ENCODE data around the gene GPRC5D. TPM values are rescaled to one million over a fixed set of nuclear protein-coding genes. Genes with fewer than 3 reads are reported as not detected.

GPRC5D gene
- total and polyA plus RNA-seq, 9 of the 15 experiments (the other 6 are each of a cell fraction or from before 2014, with no cell fraction given), result 1.0 to 1.1 TPM; not detected in 7

DNA sequence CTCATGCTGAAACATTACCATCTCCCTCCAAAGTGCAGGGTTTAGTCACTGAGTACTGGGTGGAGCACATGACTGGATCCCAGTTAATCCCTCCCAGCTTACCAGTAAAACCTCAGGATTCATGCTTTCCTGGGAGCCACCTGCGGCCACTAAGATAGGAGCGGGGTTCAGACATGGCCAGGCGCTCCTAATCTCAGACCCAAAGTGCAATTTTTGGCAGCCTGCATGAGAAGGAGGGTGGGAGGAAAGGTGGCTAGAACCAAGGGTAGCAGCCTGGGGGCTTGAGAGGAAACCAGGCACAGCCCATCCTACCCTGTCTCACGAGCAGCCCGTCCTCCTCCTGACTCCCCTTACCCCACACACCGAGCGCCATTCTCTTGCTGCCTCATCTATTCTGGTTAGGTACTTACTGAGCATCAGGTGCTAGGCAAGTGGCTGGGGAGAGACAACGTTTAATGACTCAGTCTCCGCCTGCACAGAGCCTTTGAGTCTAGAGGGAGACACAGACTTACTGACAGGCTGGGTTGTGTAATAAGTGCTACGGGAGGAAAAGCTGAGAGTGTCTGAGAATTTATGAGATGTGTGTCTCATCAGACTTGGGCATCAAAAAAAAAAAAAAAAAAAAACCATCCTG lies 50.7 kb downstream of the GPRC5D start:
- BruUV-seq (replicated peaks), result no TSS peak
- H3K9me1 ChIP-seq (ENCODE audit: control insufficient read depth, insufficient read depth, low read length), result no peaks in the 10 kb centered on the region
- no peaks in the 10 kb centered on the region for H3K36me3 ChIP-seq (ENCODE audit: control insufficient read depth, insufficient read depth, low read length)
- no peak overlapping the region for H3K4me2 ChIP-seq (ENCODE audit: insufficient read depth, low read length)
- in situ Hi-C loops (cut with MboI) (no loop called here), intact Hi-C loops (cut with micrococcal nuclease) (no loop called here)
- no peaks in the 10 kb centered on the region for H3K4me1 ChIP-seq (replicated peaks in 1 of 2; ENCODE audit: control insufficient read depth in 2 of 2, insufficient read depth in 2 of 2, low read length in 2 of 2)
- 2% methylated on average over 9 of the region's 10 CpGs for WGBS (ENCODE audit: insufficient coverage, low coverage, missing lambda C conversion rate)
- no peak for FAIRE-seq
- H3K9me3 ChIP-seq (replicated peaks; ENCODE audit: control insufficient read depth, insufficient read depth, low read depth, low read length), result no peaks in the 10 kb centered on the region
- H3K27me3 ChIP-seq (ENCODE audit: control insufficient read depth in 2 of 2, insufficient read depth in 2 of 2, low read length in 2 of 2), result peaks cover 23 to 52% of the 10 kb centered on the region in 2 experiments
- ChIA-PET POLR2A (interaction anchor here (0.6 kb wide), 1 partner anchor 720 kb away, joined by 4 read pairs; no protein-coding TSS in a partner anchor), CTCF (ENCODE audit: low intra/inter-chr PET ratio) (no interaction called here)
- peak; percentile 63 for ATAC-seq
- no peak overlapping the region for H3K4me3 ChIP-seq
- H2AFZ ChIP-seq (ENCODE audit: low read depth, low read length), result no peak overlapping the region
- H4K20me1 ChIP-seq (replicated peaks; ENCODE audit: control insufficient read depth, insufficient read depth, low read length), result 0 out of 2 replicates have a peak, but pooled peaks cover 4% of the 10 kb centered on the region
- no peak for DNase-seq (ENCODE audit: extremely low read depth in 1 of 4, low spot score in 3 of 4)
- no peak overlapping the region for H3K9ac ChIP-seq (ENCODE audit: insufficient read depth in 1 of 2, low read depth in 2 of 2, low read length in 2 of 2)
- no peaks in the 10 kb centered on the region for H3K79me2 ChIP-seq (ENCODE audit: control insufficient read depth, insufficient read depth, low read length)
- H3K27ac ChIP-seq (ENCODE audit: extremely low read depth, low read depth, low read length), result no peak overlapping the region
- no peak for TF ChIP-seq ZNF133 (CRISPR knock-in tag; IDR thresholded peaks at IDR 0.05)
- no peak for TF ChIP-seq HLTF (IDR thresholded peaks at IDR 0.05)
- TF ChIP-seq NR2C2 (CRISPR knock-in tag; IDR thresholded peaks at IDR 0.05), result no peak
- 0 out of 2 replicates have a peak, but pooled peaks have one; percentile 13 for TF ChIP-seq NR2C2 (tag; IDR thresholded peaks at IDR 0.05)
- TF ChIP-seq, protein P1, sequence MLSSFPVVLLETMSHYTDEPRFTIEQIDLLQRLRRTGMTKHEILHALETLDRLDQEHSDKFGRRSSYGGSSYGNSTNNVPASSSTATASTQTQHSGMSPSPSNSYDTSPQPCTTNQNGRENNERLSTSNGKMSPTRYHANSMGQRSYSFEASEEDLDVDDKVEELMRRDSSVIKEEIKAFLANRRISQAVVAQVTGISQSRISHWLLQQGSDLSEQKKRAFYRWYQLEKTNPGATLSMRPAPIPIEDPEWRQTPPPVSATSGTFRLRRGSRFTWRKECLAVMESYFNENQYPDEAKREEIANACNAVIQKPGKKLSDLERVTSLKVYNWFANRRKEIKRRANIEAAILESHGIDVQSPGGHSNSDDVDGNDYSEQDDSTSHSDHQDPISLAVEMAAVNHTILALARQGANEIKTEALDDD (IDR thresholded peaks at IDR 0.05), result 0 out of 2 replicates have a peak, but pooled peaks have one; percentile 26
- TF ChIP-seq CBX3 (IDR thresholded peaks at IDR 0.05; ENCODE audit: borderline replicate concordance in 1 of 2, low read length in 2 of 2), result no peak
- TF ChIP-seq POLR2H (tag; IDR thresholded peaks at IDR 0.05; ENCODE audit: low read depth), result no peak
- TF ChIP-seq, protein P2, sequence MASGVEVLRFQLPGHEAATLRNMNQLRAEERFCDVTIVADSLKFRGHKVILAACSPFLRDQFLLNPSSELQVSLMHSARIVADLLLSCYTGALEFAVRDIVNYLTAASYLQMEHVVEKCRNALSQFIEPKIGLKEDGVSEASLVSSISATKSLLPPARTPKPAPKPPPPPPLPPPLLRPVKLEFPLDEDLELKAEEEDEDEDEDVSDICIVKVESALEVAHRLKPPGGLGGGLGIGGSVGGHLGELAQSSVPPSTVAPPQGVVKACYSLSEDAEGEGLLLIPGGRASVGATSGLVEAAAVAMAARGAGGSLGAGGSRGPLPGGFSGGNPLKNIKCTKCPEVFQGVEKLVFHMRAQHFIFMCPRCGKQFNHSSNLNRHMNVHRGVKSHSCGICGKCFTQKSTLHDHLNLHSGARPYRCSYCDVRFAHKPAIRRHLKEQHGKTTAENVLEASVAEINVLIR (CRISPR knock-in tag; IDR thresholded peaks at IDR 0.05), result no peak
- no peak for TF ChIP-seq SIN3B (IDR thresholded peaks at IDR 0.05; ENCODE audit: low read depth)
- no peak for TF ChIP-seq RBM15 (IDR thresholded peaks at IDR 0.05; ENCODE audit: insufficient read depth, low read length)
- TF ChIP-seq, protein P3, sequence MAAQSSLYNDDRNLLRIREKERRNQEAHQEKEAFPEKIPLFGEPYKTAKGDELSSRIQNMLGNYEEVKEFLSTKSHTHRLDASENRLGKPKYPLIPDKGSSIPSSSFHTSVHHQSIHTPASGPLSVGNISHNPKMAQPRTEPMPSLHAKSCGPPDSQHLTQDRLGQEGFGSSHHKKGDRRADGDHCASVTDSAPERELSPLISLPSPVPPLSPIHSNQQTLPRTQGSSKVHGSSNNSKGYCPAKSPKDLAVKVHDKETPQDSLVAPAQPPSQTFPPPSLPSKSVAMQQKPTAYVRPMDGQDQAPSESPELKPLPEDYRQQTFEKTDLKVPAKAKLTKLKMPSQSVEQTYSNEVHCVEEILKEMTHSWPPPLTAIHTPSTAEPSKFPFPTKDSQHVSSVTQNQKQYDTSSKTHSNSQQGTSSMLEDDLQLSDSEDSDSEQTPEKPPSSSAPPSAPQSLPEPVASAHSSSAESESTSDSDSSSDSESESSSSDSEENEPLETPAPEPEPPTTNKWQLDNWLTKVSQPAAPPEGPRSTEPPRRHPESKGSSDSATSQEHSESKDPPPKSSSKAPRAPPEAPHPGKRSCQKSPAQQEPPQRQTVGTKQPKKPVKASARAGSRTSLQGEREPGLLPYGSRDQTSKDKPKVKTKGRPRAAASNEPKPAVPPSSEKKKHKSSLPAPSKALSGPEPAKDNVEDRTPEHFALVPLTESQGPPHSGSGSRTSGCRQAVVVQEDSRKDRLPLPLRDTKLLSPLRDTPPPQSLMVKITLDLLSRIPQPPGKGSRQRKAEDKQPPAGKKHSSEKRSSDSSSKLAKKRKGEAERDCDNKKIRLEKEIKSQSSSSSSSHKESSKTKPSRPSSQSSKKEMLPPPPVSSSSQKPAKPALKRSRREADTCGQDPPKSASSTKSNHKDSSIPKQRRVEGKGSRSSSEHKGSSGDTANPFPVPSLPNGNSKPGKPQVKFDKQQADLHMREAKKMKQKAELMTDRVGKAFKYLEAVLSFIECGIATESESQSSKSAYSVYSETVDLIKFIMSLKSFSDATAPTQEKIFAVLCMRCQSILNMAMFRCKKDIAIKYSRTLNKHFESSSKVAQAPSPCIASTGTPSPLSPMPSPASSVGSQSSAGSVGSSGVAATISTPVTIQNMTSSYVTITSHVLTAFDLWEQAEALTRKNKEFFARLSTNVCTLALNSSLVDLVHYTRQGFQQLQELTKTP (IDR thresholded peaks at IDR 0.05; ENCODE audit: low read depth in 1 of 2, partially characterized antibody in 2 of 2), result no peak
